ENCODE data around the gene MTERF1.

- TF ChIP-seq SRSF1 (IDR thresholded peaks at IDR 0.05; ENCODE audit: low read depth, low read length) = no peak
- TF ChIP-seq, protein P1, sequence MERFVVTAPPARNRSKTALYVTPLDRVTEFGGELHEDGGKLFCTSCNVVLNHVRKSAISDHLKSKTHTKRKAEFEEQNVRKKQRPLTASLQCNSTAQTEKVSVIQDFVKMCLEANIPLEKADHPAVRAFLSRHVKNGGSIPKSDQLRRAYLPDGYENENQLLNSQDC (CRISPR knock-in tag; IDR thresholded peaks at IDR 0.05) = no peak
- TF ChIP-seq TEAD4 (IDR thresholded peaks at IDR 0.05; ENCODE audit: low read length) = no peak
- TF ChIP-seq TEAD4 (CRISPR knock-in tag; IDR thresholded peaks at IDR 0.05; ENCODE audit: borderline replicate concordance) = no peak
- TF ChIP-seq, protein P2, sequence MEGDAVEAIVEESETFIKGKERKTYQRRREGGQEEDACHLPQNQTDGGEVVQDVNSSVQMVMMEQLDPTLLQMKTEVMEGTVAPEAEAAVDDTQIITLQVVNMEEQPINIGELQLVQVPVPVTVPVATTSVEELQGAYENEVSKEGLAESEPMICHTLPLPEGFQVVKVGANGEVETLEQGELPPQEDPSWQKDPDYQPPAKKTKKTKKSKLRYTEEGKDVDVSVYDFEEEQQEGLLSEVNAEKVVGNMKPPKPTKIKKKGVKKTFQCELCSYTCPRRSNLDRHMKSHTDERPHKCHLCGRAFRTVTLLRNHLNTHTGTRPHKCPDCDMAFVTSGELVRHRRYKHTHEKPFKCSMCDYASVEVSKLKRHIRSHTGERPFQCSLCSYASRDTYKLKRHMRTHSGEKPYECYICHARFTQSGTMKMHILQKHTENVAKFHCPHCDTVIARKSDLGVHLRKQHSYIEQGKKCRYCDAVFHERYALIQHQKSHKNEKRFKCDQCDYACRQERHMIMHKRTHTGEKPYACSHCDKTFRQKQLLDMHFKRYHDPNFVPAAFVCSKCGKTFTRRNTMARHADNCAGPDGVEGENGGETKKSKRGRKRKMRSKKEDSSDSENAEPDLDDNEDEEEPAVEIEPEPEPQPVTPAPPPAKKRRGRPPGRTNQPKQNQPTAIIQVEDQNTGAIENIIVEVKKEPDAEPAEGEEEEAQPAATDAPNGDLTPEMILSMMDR (IDR thresholded peaks at IDR 0.05 in 2 of 3, conservative IDR thresholded peaks at IDR 0.05 in 1 of 3; ENCODE audit: insufficient read depth in 2 of 3, low read depth in 1 of 3, low read length in 3 of 3) = no peak
- no peak for TF ChIP-seq PRPF4 (IDR thresholded peaks at IDR 0.05; ENCODE audit: insufficient read depth, low read depth, low read length, poor library complexity, severe bottlenecking)
- TF ChIP-seq FOXM1 (IDR thresholded peaks at IDR 0.05; ENCODE audit: low read depth) = no peak
- TF ChIP-seq FOXM1 (CRISPR knock-in tag; IDR thresholded peaks at IDR 0.05; ENCODE audit: low read depth) = no peak
- TF ChIP-seq, protein P3, sequence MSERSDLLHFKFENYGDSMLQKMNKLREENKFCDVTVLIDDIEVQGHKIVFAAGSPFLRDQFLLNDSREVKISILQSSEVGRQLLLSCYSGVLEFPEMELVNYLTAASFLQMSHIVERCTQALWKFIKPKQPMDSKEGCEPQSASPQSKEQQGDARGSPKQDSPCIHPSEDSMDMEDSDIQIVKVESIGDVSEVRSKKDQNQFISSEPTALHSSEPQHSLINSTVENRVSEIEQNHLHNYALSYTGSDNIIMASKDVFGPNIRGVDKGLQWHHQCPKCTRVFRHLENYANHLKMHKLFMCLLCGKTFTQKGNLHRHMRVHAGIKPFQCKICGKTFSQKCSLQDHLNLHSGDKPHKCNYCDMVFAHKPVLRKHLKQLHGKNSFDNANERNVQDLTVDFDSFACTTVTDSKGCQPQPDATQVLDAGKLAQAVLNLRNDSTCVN (CRISPR knock-in tag; IDR thresholded peaks at IDR 0.05) = no peak
- TF ChIP-seq RBBP5 (IDR thresholded peaks at IDR 0.05; ENCODE audit: borderline replicate concordance, insufficient read depth, low read length, poor library complexity, severe bottlenecking) = no peak
- TF ChIP-seq ZBTB43 (CRISPR knock-in tag; IDR thresholded peaks at IDR 0.05) = no peak
- no peak for TF ChIP-seq MAX (CRISPR knock-in tag; IDR thresholded peaks at IDR 0.05)
- TF ChIP-seq, protein P4, sequence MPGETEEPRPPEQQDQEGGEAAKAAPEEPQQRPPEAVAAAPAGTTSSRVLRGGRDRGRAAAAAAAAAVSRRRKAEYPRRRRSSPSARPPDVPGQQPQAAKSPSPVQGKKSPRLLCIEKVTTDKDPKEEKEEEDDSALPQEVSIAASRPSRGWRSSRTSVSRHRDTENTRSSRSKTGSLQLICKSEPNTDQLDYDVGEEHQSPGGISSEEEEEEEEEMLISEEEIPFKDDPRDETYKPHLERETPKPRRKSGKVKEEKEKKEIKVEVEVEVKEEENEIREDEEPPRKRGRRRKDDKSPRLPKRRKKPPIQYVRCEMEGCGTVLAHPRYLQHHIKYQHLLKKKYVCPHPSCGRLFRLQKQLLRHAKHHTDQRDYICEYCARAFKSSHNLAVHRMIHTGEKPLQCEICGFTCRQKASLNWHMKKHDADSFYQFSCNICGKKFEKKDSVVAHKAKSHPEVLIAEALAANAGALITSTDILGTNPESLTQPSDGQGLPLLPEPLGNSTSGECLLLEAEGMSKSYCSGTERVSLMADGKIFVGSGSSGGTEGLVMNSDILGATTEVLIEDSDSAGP (CRISPR knock-in tag; IDR thresholded peaks at IDR 0.05) = no peak
- TF ChIP-seq EHMT2 (IDR thresholded peaks at IDR 0.05) = no peak
Measured at GRCh38 chr7:91922857-91923256, 42.4 kb upstream of the MTERF1 start.

All from K562 (cell line).